HG03060 (cell line): ENCODE data around the gene EREG.
"Not testable (repeated sequence)": the region's sequence is repeated elsewhere in the genome, so short reads cannot be mapped to it uniquely, and the experiment has no call there.

Experiments
- ATAC-seq: cut with Tn5 transposase; IDR thresholded peaks from one replicate; pipeline ENCODE4 v1.9.1; 2021; ENCODE audit warnings: low read depth, moderate number of reproducible peaks; ENCODE audit not compliant: unreplicated experiment

Gene EREG

GRCh38 chr4:74340421-74340820 lies 24.5 kb upstream of the EREG start:
- ATAC-seq = not testable (repeated sequence)

GRCh38 chr4:74344031-74344430 lies 20.9 kb upstream of the EREG start:
- no peak for ATAC-seq

GRCh38 chr4:74353858-74354257 lies 11.1 kb upstream of the EREG start:
- no peak for ATAC-seq

- ATAC-seq = no peak
Measured at GRCh38 chr4:74357965-74358364, 7.0 kb upstream of the EREG start.

- no peak for ATAC-seq
Measured at GRCh38 chr4:74361671-74362070, 3.3 kb upstream of the EREG start.

GRCh38 chr4:74362347-74362746 lies 2.6 kb upstream of the EREG start:
- ATAC-seq = no peak

GRCh38 chr4:74364256-74364651 lies 691 bp upstream of the EREG start:
- ATAC-seq = no peak

GRCh38 chr4:74365761-74366160 lies 816 bp downstream of the EREG start:
- ATAC-seq = no peak

- ATAC-seq = peak; percentile 45
Measured at GRCh38 chr4:74366367-74366911, 1.5 kb downstream of the EREG start.

- no peak for ATAC-seq
Measured at GRCh38 chr4:74367656-74368290, 2.8 kb downstream of the EREG start.

GRCh38 chr4:74368596-74368995 lies 3.7 kb downstream of the EREG start:
- ATAC-seq = no peak

GRCh38 chr4:74369855-74370254 lies 4.9 kb downstream of the EREG start:
- no peak for ATAC-seq

GRCh38 chr4:74370912-74371311 lies 6.0 kb downstream of the EREG start:
- peak; percentile 49 for ATAC-seq

GRCh38 chr4:74374128-74374527 lies 9.2 kb downstream of the EREG start:
- ATAC-seq = no peak

- ATAC-seq = no peak
Measured at GRCh38 chr4:74374561-74375327, 9.8 kb downstream of the EREG start.

GRCh38 chr4:74375824-74376426 lies 11.0 kb downstream of the EREG start:
- no peak for ATAC-seq

- no peak for ATAC-seq
Measured at GRCh38 chr4:74376888-74377483, 12.0 kb downstream of the EREG start.

GRCh38 chr4:74377714-74378113 lies 12.8 kb downstream of the EREG start:
- ATAC-seq = no peak

GRCh38 chr4:74378573-74378972 lies 13.6 kb downstream of the EREG start:
- ATAC-seq = no peak

GRCh38 chr4:74379912-74380311 lies 15.0 kb downstream of the EREG start:
- ATAC-seq = no peak

- no peak for ATAC-seq
Measured at GRCh38 chr4:74385386-74385785, 20.4 kb downstream of the EREG start.
